Activated CD4-positive, CD25-positive, alpha-beta regulatory T cell treated with anti-CD3 and anti-CD28 coated beads, Interleukin-2, amount 50 U/mL, for 16 hours (primary cell): ENCODE measurements around the gene MAVS.
"Not testable (repeated sequence)": the region's sequence is repeated elsewhere in the genome, so short reads cannot be mapped to it uniquely, and the experiment has no call there.

ENCODE experiments used
- DNase-seq: peaks from one replicate; pipeline ENCODE4 v3.0.0-alpha.2; 2020; ENCODE audit warnings: low read depth, low spot score

Gene MAVS

GRCh38 chr20:3885715-3886114 lies 39.1 kb downstream of the MAVS start:
- no peak for DNase-seq

GRCh38 chr20:3887876-3888620 lies 41.4 kb downstream of the MAVS start:
- DNase-seq = no peak

GRCh38 chr20:3888622-3889488 lies 42.2 kb downstream of the MAVS start, which contains the start of gene PANK2:
TSS of gene PANK2 (plus strand) at chr20:3889387.
- DNase-seq = peak; percentile 96

GRCh38 chr20:3889489-3890397 lies 43.1 kb downstream of the MAVS start:
- DNase-seq = no peak

- no peak for DNase-seq
These were observed 43.7 kb downstream of the MAVS start for GRCh38 chr20:3890398-3890751.

GRCh38 chr20:3890999-3891929 lies 44.6 kb downstream of the MAVS start:
- DNase-seq = no peak

- DNase-seq = no peak
These were observed 48.2 kb downstream of the MAVS start for GRCh38 chr20:3894796-3895195.

GRCh38 chr20:3896302-3896701 lies 49.7 kb downstream of the MAVS start:
- DNase-seq = no peak

GRCh38 chr20:3896853-3897583 lies 50.4 kb downstream of the MAVS start:
- no peak for DNase-seq

GRCh38 chr20:3898181-3898580 lies 51.5 kb downstream of the MAVS start:
- not testable (repeated sequence) for DNase-seq

GRCh38 chr20:3898639-3899038 lies 52.0 kb downstream of the MAVS start:
- no peak for DNase-seq

- DNase-seq = no peak
These were observed 53.6 kb downstream of the MAVS start for GRCh38 chr20:3900187-3900604.

GRCh38 chr20:3901028-3901705 lies 54.5 kb downstream of the MAVS start:
- no peak for DNase-seq

GRCh38 chr20:3901706-3902440 lies 55.2 kb downstream of the MAVS start:
- DNase-seq = no peak

- no peak for DNase-seq
These were observed 55.8 kb downstream of the MAVS start for GRCh38 chr20:3902446-3902845.

GRCh38 chr20:3904224-3904623 lies 57.6 kb downstream of the MAVS start:
- no peak for DNase-seq

GRCh38 chr20:3904857-3905256 lies 58.2 kb downstream of the MAVS start:
- no peak for DNase-seq
